Liver (tissue), 3 donors: ENCODE measurements around the gene PCSK6.

ENCODE experiments used
- FOXA1 ChIP-seq: IDR thresholded peaks from 2 replicates; pipeline ENCODE4 v1.6.1; 2016; ENCODE audit warnings: antibody characterized with exemption
- GABPA ChIP-seq, 2 donors: IDR thresholded peaks in 1 of 2; conservative IDR thresholded peaks in 1 of 2; 2 replicates each; pipeline ENCODE4 v1.6.1; 2016; ENCODE audit warnings: antibody characterized with exemption in 2 of 2, mild to moderate bottlenecking in 1 of 2, moderate library complexity in 1 of 2
- NR2F2 ChIP-seq: IDR thresholded peaks from 2 replicates; pipeline ENCODE4 v1.6.1; 2016; ENCODE audit warnings: antibody characterized with exemption
- SP1 ChIP-seq: IDR thresholded peaks from 2 replicates; pipeline ENCODE4 v1.6.1; 2018; ENCODE audit warnings: antibody characterized with exemption, mild to moderate bottlenecking
- TF ChIP-seq, protein P1 (sequence below): fragments of 150-350 bp; IDR thresholded peaks from 2 replicates; pipeline ENCODE4 v1.5.1; 2017; ENCODE audit warnings: improper control_type of control experiment, low read depth, low read length; ENCODE audit not compliant: missing input control
- TF ChIP-seq, protein P2 (sequence below): IDR thresholded peaks from 2 replicates; pipeline ENCODE4 v1.6.1; 2016; ENCODE audit warnings: antibody characterized with exemption
- TF ChIP-seq, protein P3 (sequence below): IDR thresholded peaks from 2 replicates; pipeline ENCODE4 v1.6.1; 2016; ENCODE audit warnings: antibody characterized with exemption, mild to moderate bottlenecking
- donor health status: healthy.
- donor health status: healthy.

DNA sequence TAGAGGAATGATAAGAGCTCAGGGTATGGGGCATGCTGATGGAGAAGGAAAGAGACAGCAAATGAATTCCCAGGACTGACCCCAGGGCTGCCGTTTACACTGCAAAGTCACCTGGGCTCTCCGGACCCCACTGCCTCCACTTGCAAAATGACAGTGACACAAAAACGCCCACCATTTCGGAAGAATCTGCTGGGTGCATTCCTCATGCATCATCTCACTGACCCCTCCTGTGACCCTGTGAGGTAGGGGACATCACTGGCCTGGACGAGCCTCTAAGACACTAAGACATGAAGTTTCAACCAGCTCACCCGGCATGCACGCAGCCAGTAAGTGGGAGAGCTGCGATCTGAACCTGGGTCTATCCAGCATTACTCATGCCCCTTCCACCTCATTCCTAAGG lies 60.3 kb downstream of the PCSK6 start:
- TF ChIP-seq GABPA (IDR thresholded peaks at IDR 0.05 in 1 of 2, conservative IDR thresholded peaks at IDR 0.05 in 1 of 2) (no peak), FOXA1 (no peak), NR2F2 (no peak), SP1 (no peak)
- TF ChIP-seq, protein P1, sequence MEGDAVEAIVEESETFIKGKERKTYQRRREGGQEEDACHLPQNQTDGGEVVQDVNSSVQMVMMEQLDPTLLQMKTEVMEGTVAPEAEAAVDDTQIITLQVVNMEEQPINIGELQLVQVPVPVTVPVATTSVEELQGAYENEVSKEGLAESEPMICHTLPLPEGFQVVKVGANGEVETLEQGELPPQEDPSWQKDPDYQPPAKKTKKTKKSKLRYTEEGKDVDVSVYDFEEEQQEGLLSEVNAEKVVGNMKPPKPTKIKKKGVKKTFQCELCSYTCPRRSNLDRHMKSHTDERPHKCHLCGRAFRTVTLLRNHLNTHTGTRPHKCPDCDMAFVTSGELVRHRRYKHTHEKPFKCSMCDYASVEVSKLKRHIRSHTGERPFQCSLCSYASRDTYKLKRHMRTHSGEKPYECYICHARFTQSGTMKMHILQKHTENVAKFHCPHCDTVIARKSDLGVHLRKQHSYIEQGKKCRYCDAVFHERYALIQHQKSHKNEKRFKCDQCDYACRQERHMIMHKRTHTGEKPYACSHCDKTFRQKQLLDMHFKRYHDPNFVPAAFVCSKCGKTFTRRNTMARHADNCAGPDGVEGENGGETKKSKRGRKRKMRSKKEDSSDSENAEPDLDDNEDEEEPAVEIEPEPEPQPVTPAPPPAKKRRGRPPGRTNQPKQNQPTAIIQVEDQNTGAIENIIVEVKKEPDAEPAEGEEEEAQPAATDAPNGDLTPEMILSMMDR: no peak
- TF ChIP-seq, protein P2, sequence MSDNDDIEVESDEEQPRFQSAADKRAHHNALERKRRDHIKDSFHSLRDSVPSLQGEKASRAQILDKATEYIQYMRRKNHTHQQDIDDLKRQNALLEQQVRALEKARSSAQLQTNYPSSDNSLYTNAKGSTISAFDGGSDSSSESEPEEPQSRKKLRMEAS: no peak
- TF ChIP-seq, protein P3, sequence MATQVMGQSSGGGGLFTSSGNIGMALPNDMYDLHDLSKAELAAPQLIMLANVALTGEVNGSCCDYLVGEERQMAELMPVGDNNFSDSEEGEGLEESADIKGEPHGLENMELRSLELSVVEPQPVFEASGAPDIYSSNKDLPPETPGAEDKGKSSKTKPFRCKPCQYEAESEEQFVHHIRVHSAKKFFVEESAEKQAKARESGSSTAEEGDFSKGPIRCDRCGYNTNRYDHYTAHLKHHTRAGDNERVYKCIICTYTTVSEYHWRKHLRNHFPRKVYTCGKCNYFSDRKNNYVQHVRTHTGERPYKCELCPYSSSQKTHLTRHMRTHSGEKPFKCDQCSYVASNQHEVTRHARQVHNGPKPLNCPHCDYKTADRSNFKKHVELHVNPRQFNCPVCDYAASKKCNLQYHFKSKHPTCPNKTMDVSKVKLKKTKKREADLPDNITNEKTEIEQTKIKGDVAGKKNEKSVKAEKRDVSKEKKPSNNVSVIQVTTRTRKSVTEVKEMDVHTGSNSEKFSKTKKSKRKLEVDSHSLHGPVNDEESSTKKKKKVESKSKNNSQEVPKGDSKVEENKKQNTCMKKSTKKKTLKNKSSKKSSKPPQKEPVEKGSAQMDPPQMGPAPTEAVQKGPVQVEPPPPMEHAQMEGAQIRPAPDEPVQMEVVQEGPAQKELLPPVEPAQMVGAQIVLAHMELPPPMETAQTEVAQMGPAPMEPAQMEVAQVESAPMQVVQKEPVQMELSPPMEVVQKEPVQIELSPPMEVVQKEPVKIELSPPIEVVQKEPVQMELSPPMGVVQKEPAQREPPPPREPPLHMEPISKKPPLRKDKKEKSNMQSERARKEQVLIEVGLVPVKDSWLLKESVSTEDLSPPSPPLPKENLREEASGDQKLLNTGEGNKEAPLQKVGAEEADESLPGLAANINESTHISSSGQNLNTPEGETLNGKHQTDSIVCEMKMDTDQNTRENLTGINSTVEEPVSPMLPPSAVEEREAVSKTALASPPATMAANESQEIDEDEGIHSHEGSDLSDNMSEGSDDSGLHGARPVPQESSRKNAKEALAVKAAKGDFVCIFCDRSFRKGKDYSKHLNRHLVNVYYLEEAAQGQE: no peak
